ENCODE measurements around the gene CD80.

- no peak for TF ChIP-seq CTCF (IDR thresholded peaks at IDR 0.05)
- no peak for TF ChIP-seq POLR2A (IDR thresholded peaks at IDR 0.05)
- TF ChIP-seq POLR2AphosphoS5 (IDR thresholded peaks at IDR 0.05) = no peak
Measured at GRCh38 chr3:119559441-119559963, at the start of gene CD80.
